Measurements from ENCODE around the gene CLEC3B. TPM values are rescaled to one million over a fixed set of nuclear protein-coding genes. Genes with fewer than 3 reads are reported as not detected.

CLEC3B gene
- total RNA-seq, 1 donor from 2014 or later, result 0.60 TPM

- no peak overlapping the region for H3K4me3 Mint-ChIP-seq
- peaks cover 16% of the 10 kb centered on the region for H3K9me3 Mint-ChIP-seq
- H3K27me3 Mint-ChIP-seq (ENCODE audit: low read depth), result no peaks in the 10 kb centered on the region
- no peaks in the 10 kb centered on the region for H3K4me1 Mint-ChIP-seq
- no peak overlapping the region for H3K27ac Mint-ChIP-seq
- TF ChIP-seq CTCF (IDR thresholded peaks at IDR 0.05; ENCODE audit: unreplicated experiment), result no peak
- DNase-seq (ENCODE audit: low spot score in 2 of 2, unreplicated experiment in 2 of 2), result no peak
- peaks cover 63% of the 10 kb centered on the region for H3K36me3 Mint-ChIP-seq
These were observed 22.2 kb upstream of the CLEC3B start for GRCh38 chr3:45003859-45004258.

- H3K4me3 Mint-ChIP-seq, result no peak overlapping the region
These were observed 19.0 kb upstream of the CLEC3B start for GRCh38 chr3:45007091-45007490.

GRCh38 chr3:45008117-45008516 is 18.0 kb upstream of the CLEC3B start:
- Mint-ChIP-seq H3K36me3 (peaks cover 50% of the 10 kb centered on the region), H3K4me1 (peaks cover 26% of the 10 kb centered on the region), H3K9me3 (peaks cover 16% of the 10 kb centered on the region), H3K4me3 (no peak overlapping the region), H3K27me3 (ENCODE audit: low read depth) (no peaks in the 10 kb centered on the region), H3K27ac (no peak overlapping the region)
- DNase-seq (ENCODE audit: low spot score in 2 of 2, unreplicated experiment in 2 of 2), result no peak
- no peak for TF ChIP-seq CTCF (IDR thresholded peaks at IDR 0.05; ENCODE audit: unreplicated experiment)

More at GRCh38 chr3:45007091-45007490, 19.0 kb upstream of the CLEC3B start:
- Mint-ChIP-seq H3K27ac (no peak overlapping the region), H3K9me3 (peaks cover 16% of the 10 kb centered on the region), H3K4me1 (peaks cover 18% of the 10 kb centered on the region), H3K36me3 (peaks cover 53% of the 10 kb centered on the region), H3K27me3 (ENCODE audit: low read depth) (no peaks in the 10 kb centered on the region)
- DNase-seq (ENCODE audit: low spot score in 2 of 2, unreplicated experiment in 2 of 2), result no peak
- no peak for TF ChIP-seq CTCF (IDR thresholded peaks at IDR 0.05; ENCODE audit: unreplicated experiment)

GRCh38 chr3:45009868-45010267 is 16.2 kb upstream of the CLEC3B start:
- no peak for TF ChIP-seq CTCF (IDR thresholded peaks at IDR 0.05; ENCODE audit: unreplicated experiment)

GRCh38 chr3:45010811-45011333 is 15.2 kb upstream of the CLEC3B start:
- TF ChIP-seq CTCF (IDR thresholded peaks at IDR 0.05; ENCODE audit: unreplicated experiment), result no peak
- Mint-ChIP-seq H3K27ac (peak overlapping the region; percentile 95), H3K4me1 (peaks cover 26% of the 10 kb centered on the region), H3K36me3 (peaks cover 31% of the 10 kb centered on the region), H3K27me3 (ENCODE audit: low read depth) (no peaks in the 10 kb centered on the region), H3K9me3 (no peaks in the 10 kb centered on the region), H3K4me3 (no peak overlapping the region)
- no peak for DNase-seq (ENCODE audit: low spot score in 2 of 2, unreplicated experiment in 2 of 2)

More at GRCh38 chr3:45009868-45010267, 16.2 kb upstream of the CLEC3B start:
- no peak for DNase-seq (ENCODE audit: low spot score in 2 of 2, unreplicated experiment in 2 of 2)
- Mint-ChIP-seq H3K27ac (peak overlapping the region; percentile 32), H3K4me3 (no peak overlapping the region), H3K36me3 (peaks cover 40% of the 10 kb centered on the region), H3K4me1 (peaks cover 26% of the 10 kb centered on the region), H3K9me3 (peaks cover 8% of the 10 kb centered on the region), H3K27me3 (ENCODE audit: low read depth) (no peaks in the 10 kb centered on the region)
